ENCODE results near the gene FER1L5.

The FER1L5 gene

DNA sequence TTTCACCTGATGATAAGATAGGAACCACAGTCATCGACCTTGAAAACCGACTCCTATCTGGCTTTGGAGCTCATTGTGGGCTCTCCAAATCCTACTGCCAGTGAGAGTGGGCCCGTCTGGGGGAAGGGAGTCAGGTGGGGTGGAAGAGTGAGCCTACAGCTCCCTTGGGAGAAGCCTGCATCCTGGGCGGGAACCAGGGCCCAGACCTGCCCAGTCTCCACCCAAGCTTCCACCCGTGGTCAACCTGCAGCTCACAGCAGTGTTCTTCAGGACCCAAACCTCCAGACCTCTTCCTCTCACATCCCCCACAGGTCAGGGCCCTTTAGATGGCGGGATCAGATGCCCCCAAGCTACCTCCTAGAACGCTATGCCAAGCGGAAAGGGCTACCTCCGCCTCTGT lies 57.1 kb downstream of the FER1L5 start:
- no peak for DNase-seq

DNA sequence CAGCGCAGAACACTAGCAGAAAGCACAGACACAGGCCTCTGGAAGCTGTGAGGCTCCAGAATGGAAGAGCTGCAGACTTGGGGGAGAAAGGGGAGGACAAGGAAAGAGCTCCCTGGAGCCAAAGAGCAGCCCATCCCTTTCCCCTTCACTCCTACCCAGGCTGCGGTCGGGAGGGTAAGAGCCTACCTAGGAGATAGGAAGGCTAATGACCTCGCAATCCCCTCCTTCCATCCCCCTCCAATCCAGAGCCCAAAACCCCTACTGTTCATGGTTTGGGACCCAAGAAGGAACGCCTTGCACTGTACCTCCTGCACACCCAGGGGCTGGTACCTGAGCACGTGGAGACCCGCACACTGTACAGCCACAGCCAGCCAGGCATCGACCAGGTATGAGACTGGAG lies 57.5 kb downstream of the FER1L5 start:
- no peak for DNase-seq

DNA sequence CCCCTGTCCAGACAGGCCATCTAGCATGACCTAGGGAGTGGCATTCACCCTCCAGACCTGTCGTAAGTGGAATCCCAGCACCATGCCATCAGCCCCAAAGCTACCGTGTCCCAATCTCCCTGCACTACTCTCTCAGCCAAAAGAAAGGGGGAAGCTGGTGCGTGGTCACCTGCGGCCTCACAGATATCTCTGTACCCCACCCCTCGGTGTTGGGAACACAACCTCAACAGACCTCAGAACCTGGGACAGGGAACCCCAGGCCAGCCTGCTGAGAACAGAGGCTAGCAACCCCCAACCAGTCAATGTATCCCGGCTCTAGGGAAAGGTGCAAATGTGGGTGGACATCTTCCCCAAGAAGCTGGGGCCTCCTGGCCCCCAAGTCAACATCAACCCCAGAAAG lies 59.1 kb downstream of the FER1L5 start:
- no peak for DNase-seq

DNA sequence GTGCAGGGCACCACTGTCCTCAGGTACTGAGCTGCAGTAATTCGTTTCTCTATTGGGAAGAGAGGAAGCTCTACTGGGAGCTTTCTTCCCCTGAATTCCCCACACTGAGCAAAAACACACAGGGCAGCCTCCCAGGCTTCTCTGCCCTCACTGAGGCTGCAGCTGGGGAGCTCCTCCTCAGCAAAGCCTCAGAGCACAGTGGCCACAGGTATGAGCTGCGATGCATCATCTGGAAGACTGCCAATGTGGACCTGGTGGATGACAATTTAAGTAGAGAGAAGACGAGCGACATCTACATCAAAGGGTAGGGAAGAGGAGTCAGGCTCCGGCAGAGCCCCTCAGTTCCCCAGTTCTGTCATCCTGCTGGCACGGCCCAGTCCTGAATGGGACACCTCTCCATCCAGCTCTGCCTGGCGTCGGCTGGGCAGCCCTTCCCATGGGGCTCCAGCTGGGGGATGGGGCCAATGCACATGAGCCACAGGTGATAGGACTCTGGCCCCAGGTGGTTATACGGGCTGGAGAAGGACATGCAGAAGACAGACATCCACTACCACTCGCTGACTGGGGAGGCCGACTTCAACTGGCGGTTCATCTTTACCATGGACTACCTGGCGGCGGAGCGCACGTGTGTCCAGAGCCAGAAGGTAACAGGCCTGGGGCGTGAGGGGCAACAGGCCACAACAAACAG lies 59.7 kb downstream of the FER1L5 start:
- DNase-seq: no peak

DNA sequence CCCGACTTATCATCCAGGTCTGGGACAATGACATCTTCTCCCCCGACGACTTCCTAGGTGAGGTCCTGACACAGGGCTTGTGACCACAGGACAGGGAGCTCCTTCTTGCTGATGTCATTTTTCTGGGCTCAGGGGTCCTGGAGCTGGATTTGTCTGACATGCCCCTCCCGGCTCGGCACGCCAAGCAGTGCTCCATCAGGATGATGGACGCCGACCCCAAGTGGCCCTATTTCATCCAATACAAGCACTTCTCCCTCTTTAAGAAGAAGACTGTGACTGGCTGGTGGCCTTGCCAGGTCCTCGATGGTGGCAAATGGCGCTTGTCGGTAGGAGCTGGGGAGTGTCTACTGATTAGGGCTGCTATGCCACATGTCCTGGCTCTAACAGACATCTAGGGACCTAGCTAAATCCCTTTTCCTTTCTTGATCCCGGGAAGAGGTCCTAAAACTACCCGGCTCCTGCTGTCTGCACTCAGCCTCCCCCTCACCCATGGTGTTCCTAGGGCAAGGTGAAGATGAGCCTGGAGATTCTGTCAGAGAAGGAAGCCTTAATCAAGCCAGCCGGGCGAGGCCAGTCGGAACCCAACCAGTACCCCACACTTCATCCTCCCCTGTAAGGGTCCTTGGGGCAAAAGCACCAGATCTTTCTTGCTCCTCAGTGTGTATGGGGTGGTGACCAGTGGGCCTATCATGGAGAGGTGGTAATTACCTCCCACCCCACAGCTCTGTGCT lies 60.6 kb downstream of the FER1L5 start:
- DNase-seq: no peak

DNA sequence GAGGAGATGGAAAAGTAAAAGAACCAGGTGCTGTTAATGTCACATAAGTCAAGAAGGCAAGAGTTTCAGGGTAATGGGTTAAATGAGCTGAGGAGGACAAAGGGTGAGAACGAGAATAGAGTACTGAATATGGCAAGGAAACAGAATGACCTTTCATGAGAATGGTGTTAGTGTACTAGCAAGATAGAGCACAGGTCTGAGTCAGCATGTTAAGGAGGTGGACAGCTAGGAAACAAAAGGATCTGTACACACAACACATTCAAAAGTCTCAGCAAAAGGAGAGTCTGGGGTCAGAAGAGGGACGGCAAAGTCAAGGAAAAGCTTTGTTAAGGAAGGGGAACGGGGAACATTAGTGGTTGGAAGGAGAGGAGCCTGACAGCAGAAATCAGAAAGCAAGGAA lies 68.4 kb downstream of the FER1L5 start:
- DNase-seq: no peak

DNA sequence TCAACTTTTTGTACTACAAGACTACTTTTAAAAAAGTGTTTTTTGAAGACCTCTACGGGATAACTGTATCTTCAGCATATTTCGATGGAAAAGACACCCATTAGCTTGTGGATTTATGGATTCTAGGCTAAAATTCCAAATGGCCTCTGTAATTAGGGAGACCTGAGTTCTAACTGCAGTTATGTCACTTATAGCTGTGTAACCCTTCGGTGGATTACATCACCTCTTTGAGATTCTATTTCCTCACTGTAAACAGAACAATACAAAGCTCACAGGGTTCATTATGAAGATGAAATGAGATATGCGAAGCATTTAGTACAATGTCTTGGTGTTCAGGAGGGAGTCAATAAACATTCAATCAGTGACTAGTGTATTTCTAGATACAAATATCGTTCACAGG lies 73.1 kb downstream of the FER1L5 start:
- DNase-seq: no peak

DNA sequence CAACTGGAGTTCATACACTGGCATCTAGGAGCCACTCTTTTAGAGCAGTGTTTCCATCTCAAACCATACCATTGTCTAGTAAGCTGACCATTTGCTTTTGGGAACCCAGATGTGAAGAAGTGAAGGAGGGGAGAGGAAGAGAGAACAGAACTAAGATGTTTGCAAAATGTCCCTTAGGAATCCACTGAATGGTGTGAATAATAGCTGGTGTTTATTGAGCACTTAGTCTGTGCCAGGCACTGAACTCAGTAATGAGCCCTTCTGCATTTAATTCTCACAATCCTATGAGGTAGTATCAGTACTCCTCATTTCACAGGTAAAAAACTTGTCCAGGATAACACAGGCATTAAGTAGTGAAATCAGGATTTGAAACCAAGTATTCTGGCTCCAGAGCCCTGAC lies 73.8 kb downstream of the FER1L5 start:
- no peak for DNase-seq

DNA sequence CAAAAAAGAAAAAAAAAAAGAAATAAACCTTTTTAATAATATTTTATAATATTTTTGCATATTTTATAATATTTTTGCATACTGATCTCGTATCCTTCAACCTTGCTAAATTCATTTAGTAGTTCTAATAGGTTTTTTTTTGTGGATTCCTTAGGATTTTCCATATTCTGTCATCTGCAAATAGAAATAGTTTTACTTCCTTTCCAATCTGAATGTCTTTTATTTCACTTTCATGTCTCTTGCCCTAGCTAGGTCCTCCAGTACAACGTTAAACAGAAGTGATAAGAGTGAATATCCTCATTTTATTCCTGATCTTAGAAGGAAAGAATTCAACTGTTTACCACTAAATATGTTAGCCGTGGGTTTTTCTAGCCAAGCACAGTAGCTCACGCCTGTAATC lies 83.6 kb downstream of the FER1L5 start:
- DNase-seq: no peak

DNA sequence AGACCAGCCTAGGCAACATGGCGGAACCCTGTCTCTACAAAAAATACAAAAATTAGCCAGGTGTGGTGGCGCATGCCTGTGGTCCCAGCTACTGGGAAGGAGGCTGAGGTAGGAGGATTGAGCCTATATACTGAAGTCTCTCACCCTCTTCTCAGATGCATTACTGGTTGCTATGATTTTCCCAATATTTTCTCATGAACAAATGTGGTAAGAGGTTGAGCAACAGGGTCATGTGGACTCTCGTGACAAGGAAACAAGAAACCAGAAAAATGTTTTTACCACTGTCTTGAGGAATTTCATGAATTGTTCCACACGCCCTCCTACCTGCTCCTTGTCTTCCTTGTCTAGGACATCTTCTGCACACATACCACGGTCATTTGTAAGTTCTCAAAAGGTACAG lies 84.9 kb downstream of the FER1L5 start:
- DNase-seq: no peak

DNA sequence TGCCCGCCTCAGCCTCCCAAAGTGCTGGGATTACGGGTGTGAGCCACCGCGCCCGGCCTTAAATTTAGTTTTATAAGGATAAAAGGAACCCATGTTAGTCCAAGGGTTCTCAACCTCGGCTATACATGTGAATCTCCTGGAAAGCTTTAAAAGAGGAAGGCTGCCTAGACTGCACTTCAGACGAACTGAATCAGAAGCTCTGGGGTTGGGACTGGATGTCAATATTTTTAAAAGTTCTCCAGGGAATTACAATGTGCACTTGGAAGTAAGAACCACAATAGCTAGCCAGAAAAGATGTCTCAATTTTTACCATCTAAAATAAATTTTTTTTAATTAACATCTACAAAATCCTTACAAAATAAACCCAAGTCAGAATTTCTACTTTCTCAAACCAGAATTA lies 87.2 kb downstream of the FER1L5 start:
- DNase-seq: no peak

DNA sequence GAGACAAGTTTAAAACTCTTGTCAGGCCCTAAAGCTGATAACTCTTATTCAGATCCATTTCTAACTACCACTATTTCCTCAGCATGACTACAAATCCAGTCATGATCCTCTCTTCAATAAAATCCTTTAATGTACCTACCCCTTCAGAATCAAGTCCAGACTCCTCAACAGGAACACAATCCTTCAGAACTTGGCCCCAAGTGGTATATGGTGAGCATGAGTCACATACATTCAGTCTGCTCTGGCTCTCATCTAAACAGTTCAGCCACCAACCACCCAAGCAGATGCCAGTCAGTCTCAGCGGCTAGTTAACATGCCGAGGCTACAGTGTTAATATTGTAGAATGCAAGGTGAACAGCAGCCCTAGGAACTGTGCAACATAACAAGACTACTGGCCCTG lies 87.6 kb downstream of the FER1L5 start:
- DNase-seq: no peak

DNA sequence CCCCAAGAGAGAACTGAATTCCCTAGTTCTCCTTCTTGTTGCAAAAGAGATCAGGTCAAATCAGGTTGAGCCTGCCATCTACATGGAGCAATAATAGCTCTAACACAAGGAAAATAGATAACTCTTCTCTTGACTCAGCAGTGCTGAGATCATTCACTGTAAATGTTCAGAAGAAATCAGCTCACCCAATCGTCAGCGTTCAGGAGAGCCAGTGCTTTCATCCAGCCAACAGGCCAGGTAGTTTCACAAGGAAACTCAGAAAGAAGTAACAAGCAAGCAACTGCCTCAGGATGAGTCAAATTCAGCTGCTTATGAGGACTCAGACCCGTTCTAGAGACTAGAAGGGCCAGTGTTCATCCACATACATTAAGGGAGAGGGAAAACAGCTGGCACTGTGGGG lies 91.4 kb downstream of the FER1L5 start:
- peak; percentile 38 for DNase-seq

DNA sequence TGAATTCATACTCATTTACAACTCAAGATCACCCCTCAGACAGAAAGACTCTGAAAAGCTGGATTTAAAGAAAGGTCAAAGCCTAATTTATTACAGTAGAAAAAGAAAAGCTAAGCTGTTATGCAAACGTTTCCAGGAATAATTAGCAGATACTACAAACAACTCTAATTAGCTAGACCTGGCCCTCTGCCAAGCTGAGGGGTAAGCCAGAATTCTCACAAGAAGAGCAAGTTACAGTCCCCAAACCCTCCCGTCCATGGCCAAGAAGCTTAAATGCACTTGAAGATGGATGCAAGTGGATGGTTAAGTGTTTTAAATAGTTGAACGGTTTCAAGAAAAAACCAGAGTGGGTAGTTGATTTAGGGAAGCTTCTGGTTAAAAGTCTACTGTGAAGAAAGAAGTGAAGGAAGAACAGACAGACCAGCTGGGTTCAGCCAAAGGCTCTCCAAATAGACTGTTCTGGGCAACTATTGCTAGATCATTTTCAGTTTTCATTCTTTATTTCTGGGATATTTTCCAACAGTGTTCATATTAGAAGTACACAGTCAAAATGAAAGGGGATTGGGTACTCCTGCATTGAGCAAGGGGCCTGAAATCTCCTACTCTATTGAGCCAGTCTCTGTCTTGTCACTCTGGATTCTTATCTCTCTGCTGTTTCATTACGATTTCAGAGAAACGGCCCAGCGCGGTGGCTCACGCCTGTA lies 92.5 kb downstream of the FER1L5 start:
- DNase-seq: peak; percentile 28

DNA sequence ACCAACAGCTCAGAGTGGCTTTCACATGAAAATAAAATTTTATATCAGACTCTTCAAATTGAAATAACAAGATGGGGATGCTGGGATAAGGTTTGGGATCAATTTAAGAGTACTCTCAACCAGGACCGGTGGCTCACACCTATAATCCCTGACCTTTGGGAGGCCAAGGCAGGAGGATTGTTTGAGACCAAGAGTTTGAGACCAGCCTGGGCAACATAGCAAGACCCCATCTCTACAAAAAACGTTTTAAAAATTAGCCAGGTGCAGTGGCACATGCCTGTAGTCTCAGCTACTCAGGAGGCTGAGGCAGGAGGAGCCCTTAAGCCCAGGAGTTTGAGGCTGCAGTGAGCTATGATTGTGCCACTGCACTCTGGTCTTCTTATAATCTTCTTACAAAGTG lies 94.7 kb downstream of the FER1L5 start:
- no peak for DNase-seq

DNA sequence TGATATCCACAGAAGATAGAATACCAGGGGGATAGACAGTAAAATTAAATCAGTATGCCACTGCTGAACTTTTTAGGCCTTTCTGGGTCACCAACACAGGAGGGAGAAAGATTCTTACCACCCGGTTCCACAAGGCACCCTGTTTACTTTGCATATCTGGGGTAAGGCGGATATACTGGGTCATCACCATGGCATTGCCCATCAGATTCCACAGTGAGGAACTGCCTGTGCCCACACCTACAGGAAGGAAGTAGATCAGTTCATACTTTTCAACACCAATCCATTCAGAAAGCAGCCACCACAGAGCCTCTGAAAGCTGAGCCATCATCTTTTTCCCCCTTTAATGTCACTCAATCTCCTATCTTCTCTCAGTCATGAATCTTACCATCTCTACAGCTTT lies 95.3 kb downstream of the FER1L5 start:
- DNase-seq: peak; percentile 32

DNA sequence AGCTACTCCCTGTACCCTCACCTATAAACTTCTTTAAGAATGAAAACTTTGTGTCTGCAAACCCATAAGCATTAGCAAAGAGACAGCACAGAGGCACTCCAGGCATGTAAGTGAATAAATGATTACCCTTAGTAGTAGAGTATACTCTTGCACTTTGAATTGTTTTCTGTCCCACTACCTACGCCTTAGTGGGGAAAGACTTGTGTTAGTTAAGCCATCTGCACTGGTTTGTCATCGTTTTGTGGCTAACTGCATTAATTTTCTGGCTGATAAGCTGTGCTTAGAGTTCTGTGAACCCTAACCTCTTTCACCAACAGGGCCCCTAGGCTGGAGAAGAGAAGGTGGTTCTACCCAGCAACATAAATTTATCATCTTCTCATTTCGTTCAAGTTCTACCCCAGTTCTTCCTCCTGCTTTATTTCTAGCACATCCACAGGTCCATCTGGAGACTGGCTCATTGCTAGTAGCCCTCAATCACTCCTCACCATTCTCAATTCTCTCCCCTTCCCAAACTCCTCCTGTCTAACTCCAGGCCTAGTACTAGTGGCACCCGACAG lies 96.6 kb downstream of the FER1L5 start:
- DNase-seq: no peak

DNA sequence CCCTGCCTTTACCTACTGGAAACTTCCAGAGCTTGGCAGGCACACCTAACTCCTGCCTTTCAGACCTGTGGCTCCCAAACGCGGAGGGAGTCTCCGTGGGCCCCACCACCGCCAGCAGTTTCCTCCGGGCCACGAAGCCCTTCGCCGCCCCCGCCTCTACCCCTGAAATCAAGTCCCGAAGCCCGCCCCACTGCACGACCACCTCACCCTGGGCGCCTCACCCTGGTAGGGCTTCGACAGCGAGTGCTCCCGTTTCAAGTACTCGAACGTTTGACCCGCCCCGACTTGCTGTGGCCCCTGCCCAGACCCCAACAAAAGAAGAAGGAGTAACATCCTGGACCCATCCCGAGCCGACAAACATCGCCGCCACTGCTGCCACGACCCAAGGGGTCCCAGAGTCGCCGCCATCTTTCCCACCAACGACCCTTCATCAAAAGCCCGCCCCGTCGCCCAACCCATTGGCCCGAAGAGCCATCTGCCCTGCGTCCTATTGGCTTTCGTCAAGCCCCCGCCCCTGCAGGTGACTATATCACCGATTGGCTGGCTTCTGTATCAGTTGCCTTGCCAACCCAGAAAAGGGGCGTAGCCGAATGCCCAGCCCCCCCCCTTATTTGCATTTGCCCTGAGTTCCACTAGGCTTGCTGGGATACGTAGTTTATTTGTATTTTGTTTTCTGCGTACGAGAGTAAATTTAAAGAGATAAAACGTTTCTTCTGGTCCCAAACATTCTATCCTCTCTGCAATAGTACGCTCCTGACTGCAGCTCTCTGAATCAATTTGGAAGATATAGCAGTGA lies 97.3 kb downstream of the FER1L5 start, which contains the start of gene LMAN2L:
TSS of gene LMAN2L (minus strand) at position 432 of the 796 bp plus-strand sequence. CDS start at position 408, 24 bp downstream.
- DNase-seq: peak; percentile 99

DNA sequence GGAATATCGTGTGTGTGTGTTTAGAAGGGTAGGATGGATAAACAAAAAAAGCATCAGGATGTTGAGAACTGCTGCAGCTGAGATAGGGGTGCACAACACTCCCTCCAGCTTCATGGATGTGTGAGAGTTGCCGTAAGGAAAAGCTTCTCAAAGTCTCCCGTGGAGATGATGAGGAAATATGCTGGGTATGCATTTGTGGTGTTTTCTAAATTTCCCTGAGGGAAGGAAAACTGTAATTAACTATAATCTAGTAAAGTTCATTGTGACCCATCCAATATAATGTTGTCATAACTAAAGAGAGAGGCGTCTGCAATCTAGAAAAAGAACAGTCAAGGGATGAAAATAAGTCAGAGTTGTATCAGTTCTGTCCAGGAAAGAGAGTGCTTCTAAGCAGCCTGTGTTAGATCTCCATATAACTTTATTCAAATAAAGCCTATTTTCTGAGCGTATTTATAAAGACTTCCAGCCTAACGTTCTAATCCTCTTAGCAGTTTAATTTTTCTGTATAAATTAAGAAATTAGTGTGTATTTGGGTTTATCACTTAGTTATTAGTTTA lies 104.6 kb downstream of the FER1L5 start:
- no peak for DNase-seq

DNA sequence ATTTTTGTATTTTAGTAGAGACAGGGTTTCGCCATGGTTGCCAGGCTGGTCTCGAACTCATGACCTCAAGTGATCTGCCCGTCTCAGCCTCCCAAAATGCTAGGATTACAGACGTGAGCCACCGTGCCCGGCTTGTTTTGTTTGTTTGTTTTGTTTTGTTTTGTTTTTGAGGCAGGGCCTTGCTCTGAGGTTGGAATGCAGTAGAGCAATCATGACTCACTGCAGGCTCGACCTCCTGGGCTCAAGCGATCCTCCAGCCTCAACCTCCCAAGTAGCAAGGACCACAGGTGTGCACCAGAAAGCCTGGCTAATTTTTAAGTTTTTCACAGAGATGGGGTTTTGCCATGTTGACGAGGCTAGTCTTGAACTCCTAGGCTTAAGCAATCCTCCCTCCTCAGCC lies 109.2 kb downstream of the FER1L5 start:
- no peak for DNase-seq

DNA sequence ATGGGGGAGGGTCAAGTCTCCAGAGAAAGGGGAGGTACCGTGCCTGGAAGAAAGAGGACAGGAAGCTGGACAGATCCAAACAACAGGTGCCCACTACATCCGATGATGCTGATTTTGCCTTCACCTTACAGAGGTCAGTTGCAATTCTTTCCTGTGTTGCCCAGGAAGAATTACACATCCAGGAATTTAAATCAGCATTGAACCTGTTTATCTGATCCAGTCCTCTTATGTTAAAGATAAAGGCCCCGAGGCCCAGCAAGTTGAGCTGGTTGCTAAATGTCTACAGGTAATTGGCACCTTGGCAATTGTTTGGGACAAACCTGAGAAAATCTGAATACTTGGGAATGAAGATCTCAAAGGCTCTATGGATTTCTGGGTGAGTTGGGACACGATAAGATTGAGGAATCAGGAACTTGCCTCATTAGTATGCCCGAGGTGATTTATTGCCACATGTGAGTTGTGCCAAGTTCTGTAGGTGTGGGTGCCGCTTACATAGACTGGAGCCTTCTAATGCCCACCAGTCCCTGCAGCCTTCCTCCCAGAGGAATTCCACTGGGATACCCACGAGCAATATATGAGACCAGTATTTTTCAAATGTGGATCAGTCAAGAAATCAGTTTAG lies 111.2 kb downstream of the FER1L5 start:
- no peak for DNase-seq

DNA sequence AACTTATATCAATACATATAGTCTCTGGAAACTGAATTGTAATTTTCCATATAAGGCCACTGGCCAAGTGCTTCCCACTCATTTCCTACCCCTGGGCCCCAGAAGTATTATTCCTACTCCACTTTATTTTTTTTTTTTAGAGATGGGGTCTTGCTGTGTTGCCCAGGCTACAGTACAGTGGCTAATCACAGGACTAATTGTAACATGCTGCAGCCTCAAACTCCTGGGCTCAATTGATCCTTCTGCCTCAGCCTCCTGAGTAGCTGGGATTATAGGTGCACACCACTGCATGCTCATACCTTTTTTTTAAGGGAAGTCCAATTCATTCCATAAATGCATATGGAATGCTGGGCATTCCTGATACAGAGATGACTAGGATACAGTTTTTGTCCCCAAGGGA lies 111.8 kb downstream of the FER1L5 start:
- DNase-seq: no peak
